ENCODE data around the gene VTI1A. TPM values are rescaled to one million over a fixed set of nuclear protein-coding genes. Genes with fewer than 3 reads are reported as not detected.

The VTI1A gene
- total RNA-seq, 1 donor from 2014 or later = 26.3 TPM

DNA sequence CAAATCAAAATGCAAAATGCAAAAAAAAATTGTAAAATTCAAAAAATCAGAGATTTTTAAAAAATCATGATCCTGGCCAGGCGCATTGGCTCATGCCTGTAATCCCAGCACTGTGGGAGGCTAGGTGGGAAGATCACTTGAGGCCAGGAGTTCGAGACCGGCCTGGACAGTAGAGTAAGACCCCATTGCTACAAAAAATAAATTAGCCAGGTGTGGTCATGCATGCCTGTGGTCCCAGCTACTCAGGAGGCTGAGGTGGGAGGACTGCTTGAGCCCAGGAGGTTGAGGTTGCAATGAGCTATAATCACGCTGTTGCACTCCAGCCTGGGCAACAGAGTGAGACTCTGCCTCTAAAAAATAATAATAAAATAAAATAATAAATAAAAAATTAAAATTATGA, 347.2 kb downstream of the VTI1A start:
- Mint-ChIP-seq H3K9me3 (ENCODE audit: unreplicated experiment) (peaks cover 9% of the 10 kb centered on the region), H3K27ac (ENCODE audit: unreplicated experiment) (no peak overlapping the region), H3K27me3 (ENCODE audit: unreplicated experiment) (no peaks in the 10 kb centered on the region), H3K36me3 (ENCODE audit: unreplicated experiment) (peaks cover 8% of the 10 kb centered on the region), H3K4me1 (ENCODE audit: unreplicated experiment) (peaks cover 15% of the 10 kb centered on the region), H3K4me3 (ENCODE audit: unreplicated experiment) (no peak overlapping the region)
- no peak for DNase-seq (ENCODE audit: extremely low spot score, unreplicated experiment)
- TF ChIP-seq, protein P1, sequence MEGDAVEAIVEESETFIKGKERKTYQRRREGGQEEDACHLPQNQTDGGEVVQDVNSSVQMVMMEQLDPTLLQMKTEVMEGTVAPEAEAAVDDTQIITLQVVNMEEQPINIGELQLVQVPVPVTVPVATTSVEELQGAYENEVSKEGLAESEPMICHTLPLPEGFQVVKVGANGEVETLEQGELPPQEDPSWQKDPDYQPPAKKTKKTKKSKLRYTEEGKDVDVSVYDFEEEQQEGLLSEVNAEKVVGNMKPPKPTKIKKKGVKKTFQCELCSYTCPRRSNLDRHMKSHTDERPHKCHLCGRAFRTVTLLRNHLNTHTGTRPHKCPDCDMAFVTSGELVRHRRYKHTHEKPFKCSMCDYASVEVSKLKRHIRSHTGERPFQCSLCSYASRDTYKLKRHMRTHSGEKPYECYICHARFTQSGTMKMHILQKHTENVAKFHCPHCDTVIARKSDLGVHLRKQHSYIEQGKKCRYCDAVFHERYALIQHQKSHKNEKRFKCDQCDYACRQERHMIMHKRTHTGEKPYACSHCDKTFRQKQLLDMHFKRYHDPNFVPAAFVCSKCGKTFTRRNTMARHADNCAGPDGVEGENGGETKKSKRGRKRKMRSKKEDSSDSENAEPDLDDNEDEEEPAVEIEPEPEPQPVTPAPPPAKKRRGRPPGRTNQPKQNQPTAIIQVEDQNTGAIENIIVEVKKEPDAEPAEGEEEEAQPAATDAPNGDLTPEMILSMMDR (IDR thresholded peaks at IDR 0.05) = no peak

DNA sequence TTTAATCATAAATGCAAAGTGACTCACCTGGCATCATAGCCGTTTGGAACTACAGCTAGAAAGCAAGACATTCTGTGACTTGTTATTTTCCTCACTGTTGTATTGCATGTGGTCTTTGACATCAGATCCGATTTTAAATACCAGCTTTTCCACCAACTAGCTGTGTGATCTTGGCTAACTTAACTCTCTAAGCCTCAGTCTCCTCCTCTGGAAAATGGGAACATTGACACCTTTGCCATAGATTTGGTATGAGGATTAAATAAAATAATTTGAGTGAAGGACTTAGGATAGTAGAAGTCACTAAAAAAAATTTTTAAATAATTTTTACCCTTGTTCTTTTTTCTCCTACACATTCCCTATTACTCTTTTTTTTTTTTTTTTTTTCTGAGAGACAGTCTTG, 348.1 kb downstream of the VTI1A start:
- no peak overlapping the region for H3K27ac Mint-ChIP-seq (ENCODE audit: unreplicated experiment)
- H3K27me3 Mint-ChIP-seq (ENCODE audit: unreplicated experiment) = no peaks in the 10 kb centered on the region
- no peaks in the 10 kb centered on the region for H3K36me3 Mint-ChIP-seq (ENCODE audit: unreplicated experiment)
- TF ChIP-seq, protein P1 (IDR thresholded peaks at IDR 0.05) = no peak
- DNase-seq (ENCODE audit: extremely low spot score, unreplicated experiment) = no peak
- peaks cover under 1% of the 10 kb centered on the region for H3K9me3 Mint-ChIP-seq (ENCODE audit: unreplicated experiment)
- peaks cover 15% of the 10 kb centered on the region for H3K4me1 Mint-ChIP-seq (ENCODE audit: unreplicated experiment)
- H3K4me3 Mint-ChIP-seq (ENCODE audit: unreplicated experiment) = no peak overlapping the region

DNA sequence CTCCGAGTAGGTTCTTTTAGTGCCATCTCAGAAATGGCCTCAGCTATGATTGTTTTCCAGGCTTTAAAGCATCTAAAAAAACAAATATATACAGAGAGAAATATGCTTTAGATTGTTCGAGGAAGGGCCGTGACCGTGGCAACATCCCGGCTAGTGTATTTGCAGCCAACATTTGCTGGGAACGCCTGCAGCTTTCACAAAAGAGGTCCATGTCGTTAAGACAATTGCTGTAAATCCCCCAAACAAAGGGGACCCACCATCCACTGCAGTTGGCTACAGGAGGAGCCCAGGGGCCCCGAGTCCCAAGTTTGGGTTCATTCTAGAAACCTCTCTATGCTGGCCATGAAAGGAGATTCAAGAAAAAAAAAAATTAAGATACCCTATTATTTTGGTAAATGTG, 350.2 kb downstream of the VTI1A start:
- Mint-ChIP-seq H3K4me3 (ENCODE audit: unreplicated experiment) (no peak overlapping the region), H3K27me3 (ENCODE audit: unreplicated experiment) (no peaks in the 10 kb centered on the region), H3K36me3 (ENCODE audit: unreplicated experiment) (no peaks in the 10 kb centered on the region), H3K4me1 (ENCODE audit: unreplicated experiment) (peaks cover 15% of the 10 kb centered on the region), H3K27ac (ENCODE audit: unreplicated experiment) (no peak overlapping the region), H3K9me3 (ENCODE audit: unreplicated experiment) (no peaks in the 10 kb centered on the region)
- DNase-seq (ENCODE audit: extremely low spot score, unreplicated experiment) = peak; percentile 48
- TF ChIP-seq, protein P1 (IDR thresholded peaks at IDR 0.05) = no peak

DNA sequence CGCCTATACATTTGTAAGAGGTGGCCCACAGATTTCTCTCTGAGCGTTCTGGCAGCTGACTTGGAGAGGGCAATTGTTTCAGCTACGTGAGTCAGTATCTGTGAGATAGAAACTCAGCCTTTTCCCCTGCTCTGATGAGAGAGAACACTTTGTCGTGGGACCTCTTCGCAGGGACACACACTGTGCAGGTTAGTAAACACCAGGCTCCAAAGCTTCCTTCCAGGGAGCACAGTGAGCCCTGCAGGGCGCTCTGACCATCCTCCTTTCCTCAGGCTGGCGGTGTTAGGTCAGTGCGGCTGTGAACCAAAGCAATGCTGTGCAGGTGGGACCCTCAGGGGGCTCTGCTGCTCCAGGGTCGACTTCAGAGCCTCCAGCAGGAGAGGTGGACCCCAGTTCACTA, 350.8 kb downstream of the VTI1A start:
- TF ChIP-seq, protein P1 (IDR thresholded peaks at IDR 0.05) = no peak
- DNase-seq (ENCODE audit: extremely low spot score, unreplicated experiment) = peak; percentile 51
- peaks cover 11% of the 10 kb centered on the region for H3K4me1 Mint-ChIP-seq (ENCODE audit: unreplicated experiment)
- H3K36me3 Mint-ChIP-seq (ENCODE audit: unreplicated experiment) = no peaks in the 10 kb centered on the region
- H3K9me3 Mint-ChIP-seq (ENCODE audit: unreplicated experiment) = no peaks in the 10 kb centered on the region
- H3K27me3 Mint-ChIP-seq (ENCODE audit: unreplicated experiment) = no peaks in the 10 kb centered on the region
- no peak overlapping the region for H3K27ac Mint-ChIP-seq (ENCODE audit: unreplicated experiment)
- H3K4me3 Mint-ChIP-seq (ENCODE audit: unreplicated experiment) = no peak overlapping the region

DNA sequence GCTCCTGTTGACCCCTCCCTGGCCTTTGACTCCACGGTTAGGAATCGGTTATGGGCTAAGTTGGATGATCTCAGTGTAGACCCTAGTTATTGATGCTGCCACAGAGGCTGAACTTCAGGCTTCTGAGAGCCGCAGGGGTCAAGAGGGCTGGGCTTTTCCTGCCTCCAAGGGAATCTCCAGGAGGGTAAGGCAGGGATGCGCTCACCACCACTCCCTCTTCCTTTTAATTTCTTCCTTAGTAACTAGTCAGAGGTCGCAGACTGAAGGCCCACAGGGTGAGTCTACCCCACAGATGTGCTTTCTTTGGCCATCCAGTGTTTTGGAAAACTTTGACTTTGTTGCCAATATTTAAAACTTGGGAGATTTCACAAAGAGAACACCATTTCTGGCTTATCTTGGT, 352.0 kb downstream of the VTI1A start:
- H3K4me1 Mint-ChIP-seq (ENCODE audit: unreplicated experiment) = no peaks in the 10 kb centered on the region

More for the DNA sequence above, 352.0 kb downstream of the VTI1A start:
- Mint-ChIP-seq H3K27me3 (ENCODE audit: unreplicated experiment) (no peaks in the 10 kb centered on the region), H3K36me3 (ENCODE audit: unreplicated experiment) (no peaks in the 10 kb centered on the region), H3K9me3 (ENCODE audit: unreplicated experiment) (no peaks in the 10 kb centered on the region), H3K4me3 (ENCODE audit: unreplicated experiment) (no peak overlapping the region), H3K27ac (ENCODE audit: unreplicated experiment) (no peak overlapping the region)
- DNase-seq (ENCODE audit: extremely low spot score, unreplicated experiment) = no peak
- TF ChIP-seq, protein P1 (IDR thresholded peaks at IDR 0.05) = no peak

Measured in osteocyte (in vitro differentiated cells).